Aorta (tissue), 5 donors: ENCODE measurements around the gene NDUFS1. TPM values are rescaled to one million over a fixed set of nuclear protein-coding genes. Genes with fewer than 3 reads are reported as not detected.
"Not testable (repeated sequence)": the region's sequence is repeated elsewhere in the genome, so short reads cannot be mapped to it uniquely, and the experiment has no call there.

ENCODE experiments used
- ATAC-seq: fragments of 200-7000 bp; cut with Tn5 transposase; one replicate; pipeline ENCODE4 v1.9.1; 2022; ENCODE audit warnings: moderate library complexity; ENCODE audit not compliant: low FRiP score
- DNase-seq, 2 donors: peaks; one replicate each; pipeline ENCODE4 v3.0.0-alpha.2; 2020
- H3K27ac ChIP-seq, 2 donors: one replicate each; pipeline ENCODE4 v1.5.1; 2013; ENCODE audit warnings: low read length in 2 of 2, mild to moderate bottlenecking in 2 of 2, moderate library complexity in 2 of 2, control low read depth in 1 of 2, inconsistent platforms in 1 of 2, low read depth in 1 of 2
- H3K27me3 ChIP-seq, 2 donors: one replicate each; pipeline ENCODE4 v1.6.1; 2013; ENCODE audit warnings: control low read depth in 1 of 2, low read length in 1 of 2, mild to moderate bottlenecking in 1 of 2, moderate library complexity in 1 of 2; ENCODE audit not compliant: insufficient read depth in 2 of 2, control insufficient read depth in 1 of 2
- H3K36me3 ChIP-seq, 2 donors: one replicate each; pipeline ENCODE4 v1.6.1; 2013; ENCODE audit warnings: control low read depth in 1 of 2, low read length in 1 of 2, mild to moderate bottlenecking in 1 of 2; ENCODE audit not compliant: insufficient read depth in 2 of 2, control insufficient read depth in 1 of 2
- H3K4me1 ChIP-seq, 2 donors: one replicate each; pipeline ENCODE4 v1.6.1; 2013; ENCODE audit warnings: low read length in 2 of 2, control low read depth in 1 of 2, mild to moderate bottlenecking in 1 of 2, moderate library complexity in 1 of 2; ENCODE audit not compliant: insufficient read depth in 2 of 2, control insufficient read depth in 1 of 2
- H3K4me3 ChIP-seq, 2 donors: one replicate each; pipeline ENCODE4 v1.5.1; 2013; ENCODE audit warnings: low read length in 2 of 2, control low read depth in 1 of 2, mild to moderate bottlenecking in 1 of 2
- H3K9me3 ChIP-seq: one replicate; pipeline ENCODE4 v1.6.1; 2013; ENCODE audit warnings: mild to moderate bottlenecking, low read length; ENCODE audit not compliant: control insufficient read depth
- WGBS, 2 donors: extraction: QIAGEN DNeasy Blood & Tissue Kit; methylation state at CpG; one replicate each; pipeline ENCODE4 v1.1.7; 2013; 5-methylcytosine and 5-hydroxymethylcytosine counted together
- intact Hi-C, 2 donors: fragments of 100-400 bp; cut with DNase I; formaldehyde crosslinking; loops; one replicate each; pipeline versions ENCODE4 v1.14.2 to v1.15.0; 2022
- polyA plus RNA-seq, 2 donors: library from polyadenylated mRNA; stranded (reverse); fragments of 200-250 nt; gene quantifications; one replicate each; pipeline ENCODE4 v1.2.3, GENCODE V29; 2013
- total RNA-seq, 2 donors: library from RNA; stranded (reverse); fragmentation: NEBNext Ultra II Directional; extraction: Animal tissue kit (Norgen Biotek cat#: 25700); gene quantifications; one replicate each; pipeline ENCODE4 v1.2.1, GENCODE V29; 2021
- donor health status: healthy with polysubstance abuse.
- donor health status: Bipolar disorder and iron deficiency.
- donor health status: DM: no; HTN: no; CAD: no.
- donor health status: DM: no; HTN: no; CAD: no.
- donor health status: DM: yes; HTN: yes; CAD: no.

The NDUFS1 gene
- total and polyA plus RNA-seq, 4 donors, result 14.4 to 67.0 (median 42.7) TPM

DNA sequence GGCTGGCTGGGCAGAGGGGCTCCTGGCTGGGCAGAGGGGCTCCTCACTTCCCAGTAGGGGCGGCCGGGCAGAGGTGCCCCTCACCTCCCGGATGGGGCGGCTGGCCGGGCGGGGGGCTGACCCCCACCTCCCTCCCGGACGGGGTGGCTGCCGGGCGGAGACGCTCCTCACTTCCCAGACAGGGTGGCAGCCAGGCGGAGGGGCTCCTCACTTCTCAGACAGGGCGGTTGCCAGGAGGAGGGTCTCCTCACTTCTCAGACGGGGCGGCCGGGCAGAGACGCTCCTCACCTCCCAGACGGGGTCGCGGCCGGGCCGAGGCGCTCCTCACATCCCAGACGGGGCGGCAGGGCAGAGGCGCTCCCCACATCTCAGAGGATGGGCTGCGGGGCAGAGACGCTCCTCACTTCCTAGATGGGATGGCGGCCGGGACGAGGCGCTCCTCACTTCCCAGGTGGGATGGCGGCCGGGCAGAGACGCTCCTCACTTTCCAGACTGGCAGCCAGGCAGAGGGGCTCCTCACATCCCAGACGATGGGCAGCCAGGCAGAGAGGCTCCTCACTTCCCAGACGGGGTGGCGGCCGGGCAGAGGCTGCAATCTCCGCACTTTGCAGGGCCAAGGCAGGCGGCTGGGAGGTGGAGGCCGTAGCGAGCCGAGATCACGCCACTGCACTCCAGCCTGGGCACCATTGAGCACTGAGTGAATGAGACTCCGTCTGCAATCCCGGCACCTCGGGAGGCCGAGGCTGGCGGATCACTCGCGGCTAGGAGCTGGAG lies 12.6 kb upstream of the NDUFS1 start:
- 98% methylated on average over 14 to 45 of the region's 52 CpGs for WGBS, 2 donors
- H3K27me3 ChIP-seq, intact Hi-C loops, DNase-seq, ATAC-seq, H3K4me3 ChIP-seq, H3K4me1 ChIP-seq, H3K27ac ChIP-seq, H3K36me3 ChIP-seq, H3K9me3 ChIP-seq: not testable (repeated sequence)

GRCh38 chr2:206168230-206168629 lies 9.0 kb upstream of the NDUFS1 start:
- H3K36me3 ChIP-seq, H3K4me1 ChIP-seq, H3K4me3 ChIP-seq, intact Hi-C loops, ATAC-seq, H3K27me3 ChIP-seq, H3K9me3 ChIP-seq, DNase-seq, H3K27ac ChIP-seq: not testable (repeated sequence)
- WGBS, 2 donors, result 96 to 97% methylated on average over 4 of the region's 4 CpGs

GRCh38 chr2:206164261-206164862 lies 5.1 kb upstream of the NDUFS1 start:
- ATAC-seq (no peak), DNase-seq (no peak)
- H3K36me3 ChIP-seq, result peaks cover 0 to 2% of the 10 kb centered on the region in 2 donors
- H3K27ac ChIP-seq, result no peak overlapping the region
- 49 to 51% methylated on average over 2 of the region's 2 CpGs for WGBS, 2 donors
- intact Hi-C loops, result loop anchor here in 1 of 2 donors (5.0 kb wide), 1 partner anchor 278 kb away; the partner anchor contains the start of gene ADAM23
- no peaks in the 10 kb centered on the region for H3K9me3 ChIP-seq
- H3K4me3 ChIP-seq, result no peak overlapping the region
- no peaks in the 10 kb centered on the region for H3K4me1 ChIP-seq
- no peaks in the 10 kb centered on the region for H3K27me3 ChIP-seq

DNA sequence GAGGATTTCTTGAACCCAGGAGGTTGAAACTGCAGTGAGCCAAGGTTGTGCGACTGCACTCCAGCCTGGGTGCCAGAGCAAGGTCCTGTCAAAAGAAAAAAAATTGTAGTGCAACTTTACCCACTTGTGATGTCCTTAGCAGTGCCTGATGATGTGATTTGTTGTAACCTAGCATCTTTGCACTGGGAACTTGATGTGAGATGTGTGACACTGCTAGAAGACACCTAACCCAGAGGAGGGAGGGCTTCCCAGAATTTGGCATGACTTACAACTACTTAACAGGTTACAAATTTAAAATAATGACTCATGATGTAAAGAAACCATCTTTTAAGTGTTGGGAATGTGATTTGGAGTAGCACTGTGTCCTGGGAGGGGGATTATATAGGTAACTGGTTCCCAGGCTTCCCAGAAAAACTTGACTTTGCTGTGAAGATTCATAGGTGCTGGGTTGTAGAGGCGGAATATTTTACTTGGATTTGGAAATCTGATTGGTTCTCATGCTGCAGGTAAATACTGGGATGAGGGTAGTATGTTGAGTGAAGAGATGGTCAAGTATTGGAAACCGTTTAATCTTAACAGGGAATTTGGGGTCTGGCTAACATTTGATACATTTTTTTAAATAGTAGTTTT lies 4.1 kb upstream of the NDUFS1 start:
- Histone ChIP-seq H3K36me3 (peaks cover 0 to 2% of the 10 kb centered on the region in 2 donors), H3K9me3 (no peaks in the 10 kb centered on the region), H3K4me1 (no peaks in the 10 kb centered on the region), H3K27ac (no peak overlapping the region), H3K27me3 (no peaks in the 10 kb centered on the region), H3K4me3 (no peak overlapping the region)
- ATAC-seq (no peak), DNase-seq (no peak)
- 79 to 82% methylated on average over 3 of the region's 3 CpGs for WGBS, 2 donors
- intact Hi-C loops, result loop anchor here in 1 of 2 donors (5.0 kb wide), 1 partner anchor 279 kb away; the partner anchor contains the start of gene ADAM23

GRCh38 chr2:206162401-206162800 lies 3.2 kb upstream of the NDUFS1 start:
- not testable (repeated sequence) for H3K9me3 ChIP-seq, H3K27me3 ChIP-seq, H3K27ac ChIP-seq, H3K36me3 ChIP-seq, H3K4me1 ChIP-seq, DNase-seq, H3K4me3 ChIP-seq, ATAC-seq
- intact Hi-C loops, result loop anchor here in 1 of 2 donors (5.0 kb wide), 1 partner anchor 280 kb away; the partner anchor contains the start of gene ADAM23
- 74 to 75% methylated on average over 4 of the region's 4 CpGs for WGBS, 2 donors

DNA sequence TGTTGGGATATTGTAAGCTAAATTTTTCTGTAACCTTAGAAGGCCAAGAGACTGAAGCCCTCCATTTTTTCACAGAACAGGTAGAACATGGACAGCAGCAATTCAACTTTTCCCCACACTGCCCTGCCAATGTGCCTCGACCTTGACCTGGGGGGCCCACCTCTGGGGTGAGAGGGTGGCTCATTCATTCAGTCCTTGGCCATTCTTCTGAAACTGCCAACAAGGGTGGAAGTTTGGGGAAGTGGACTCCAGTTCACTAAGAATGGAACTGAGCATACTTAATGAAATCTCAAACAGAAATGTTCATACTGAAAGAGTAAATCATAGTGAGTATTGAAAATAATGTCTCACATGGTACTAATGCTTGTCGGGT lies 1.5 kb upstream of the NDUFS1 start:
- DNase-seq (no peak), ATAC-seq (no peak)
- H3K4me3 ChIP-seq, result no peak overlapping the region
- H3K36me3 ChIP-seq, result peaks cover 0 to 2% of the 10 kb centered on the region in 2 donors
- no peaks in the 10 kb centered on the region for H3K9me3 ChIP-seq
- no peaks in the 10 kb centered on the region for H3K27me3 ChIP-seq
- H3K27ac ChIP-seq, result no peak overlapping the region
- peaks cover 0 to 3% of the 10 kb centered on the region in 2 donors for H3K4me1 ChIP-seq
- intact Hi-C loops, result loop anchor here in 1 of 2 donors (5.0 kb wide), 1 partner anchor 282 kb away; the partner anchor contains the start of gene ADAM23
- 63 to 67% methylated on average over 2 of the region's 2 CpGs for WGBS, 2 donors

DNA sequence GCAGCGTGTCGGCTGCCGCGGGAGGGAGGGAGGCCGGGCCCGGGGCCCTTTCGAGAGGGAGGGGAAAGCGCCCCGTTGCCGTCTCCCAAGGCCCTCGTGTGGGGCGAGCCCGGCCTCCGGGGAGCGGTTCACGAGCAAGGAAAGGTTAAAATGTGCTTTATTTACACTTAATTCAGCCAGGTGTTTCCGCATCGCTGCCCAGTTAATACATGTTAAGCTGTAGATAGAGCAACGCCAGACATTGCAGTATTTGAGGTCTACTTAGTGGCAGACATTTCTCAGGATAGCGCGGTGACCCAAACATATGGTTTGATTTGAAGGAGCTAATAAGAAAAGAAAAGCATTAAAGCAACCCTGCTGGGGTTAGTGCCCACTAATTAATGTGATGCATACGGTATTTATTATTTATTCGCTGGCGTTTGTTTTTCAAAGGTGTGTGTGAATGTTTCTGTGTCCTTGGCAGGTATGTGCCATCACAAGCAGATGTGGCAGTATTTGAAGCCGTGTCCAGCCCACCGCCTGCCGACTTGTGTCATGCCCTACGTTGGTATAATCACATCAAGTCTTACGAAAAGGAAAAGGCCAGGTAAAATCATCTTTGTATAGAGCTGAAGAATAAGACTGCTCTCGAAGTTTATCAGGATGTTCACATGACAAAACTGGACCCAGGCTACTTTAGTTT lies 1.0 kb upstream of the NDUFS1 start:
- Histone ChIP-seq H3K27ac (peak overlapping the region; percentile 57 to 88), H3K4me3 (peak overlapping the region; percentile 72 to 92), H3K36me3 (peaks cover 0 to 2% of the 10 kb centered on the region in 2 donors), H3K4me1 (peaks cover 0 to 3% of the 10 kb centered on the region in 2 donors), H3K9me3 (no peaks in the 10 kb centered on the region), H3K27me3 (no peaks in the 10 kb centered on the region)
- intact Hi-C loops, result loop anchor here in 1 of 2 donors (5.0 kb wide), 1 partner anchor 282 kb away; the partner anchor contains the start of gene ADAM23
- ATAC-seq (peak; percentile 80), DNase-seq (no peak)
- WGBS, 2 donors, result 4 to 5% methylated on average over 30 of the region's 30 CpGs
